HG03442 (cell line): Measurements from ENCODE around the gene AUP1.

Experiments used
- ATAC-seq: cut with Tn5 transposase; IDR thresholded peaks from one replicate; pipeline ENCODE4 v1.9.1; 2021; ENCODE audit warnings: mild to moderate bottlenecking, moderate library complexity; ENCODE audit not compliant: unreplicated experiment

Gene AUP1

DNA sequence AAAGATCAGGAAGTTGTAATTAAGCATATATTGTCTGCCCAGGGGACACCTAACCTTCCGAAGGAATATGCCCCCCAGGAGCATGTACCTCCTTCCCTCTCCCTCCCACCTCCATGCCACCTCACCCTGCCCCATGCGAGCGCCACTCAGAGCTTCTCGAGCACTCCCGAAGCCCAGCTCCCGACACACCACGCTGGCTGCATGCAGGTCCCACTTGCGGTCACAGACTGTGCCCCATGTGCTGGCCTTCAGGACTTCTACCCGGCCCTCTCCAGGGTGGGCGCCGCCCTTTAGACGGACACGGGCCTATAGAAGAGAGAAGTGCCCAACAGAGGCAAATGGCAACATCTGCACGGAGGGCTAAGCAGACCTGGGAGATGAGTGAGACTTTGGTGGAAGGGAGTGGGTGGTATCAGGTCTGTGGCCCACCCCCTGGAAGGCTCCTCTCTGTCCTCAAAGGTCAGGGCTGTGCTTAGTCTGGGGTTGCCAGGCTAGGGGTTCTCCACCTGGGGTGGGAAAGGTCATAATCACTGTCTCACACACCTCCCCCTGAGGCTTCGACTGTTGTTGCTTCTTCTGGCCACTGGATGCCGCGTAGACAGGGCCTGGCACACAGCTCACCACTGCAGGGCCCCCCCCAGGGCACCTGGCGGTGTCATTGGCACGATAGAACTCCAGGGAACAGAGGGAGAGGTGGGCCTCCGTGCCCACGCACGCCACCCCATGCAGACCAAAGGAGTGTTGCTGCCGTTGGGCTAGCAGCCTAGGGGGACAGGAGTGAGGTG is 6.9 kb upstream of the AUP1 start:
- ATAC-seq: no peak

- ATAC-seq: no peak
Observed at GRCh38 chr2:74535440-74535965, 6.0 kb upstream of the AUP1 start.

DNA sequence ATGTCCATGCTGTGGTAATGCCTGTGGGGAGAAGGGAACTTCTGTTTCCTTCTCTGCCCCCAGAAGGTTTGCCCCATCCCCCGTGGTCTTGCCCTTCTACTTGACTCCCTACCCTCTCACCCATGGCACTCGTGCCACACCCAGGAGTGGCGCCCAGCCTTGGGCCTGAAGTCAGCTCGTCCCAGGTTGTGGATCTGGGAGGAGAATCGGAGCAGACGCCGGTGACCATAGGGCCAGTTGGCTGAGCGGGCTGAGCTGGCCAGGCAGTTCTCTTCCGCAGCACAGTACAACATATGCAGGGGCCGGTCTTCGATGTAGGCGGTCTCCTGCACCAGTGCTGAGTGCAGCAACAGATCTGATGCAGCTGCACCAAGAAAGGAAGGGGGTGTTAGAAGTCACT is 4.9 kb upstream of the AUP1 start:
- no peak for ATAC-seq

- ATAC-seq: no peak
Observed at GRCh38 chr2:74533464-74533863, 4.0 kb upstream of the AUP1 start.

- ATAC-seq: no peak
Observed at GRCh38 chr2:74532222-74532621, 2.7 kb upstream of the AUP1 start.

DNA sequence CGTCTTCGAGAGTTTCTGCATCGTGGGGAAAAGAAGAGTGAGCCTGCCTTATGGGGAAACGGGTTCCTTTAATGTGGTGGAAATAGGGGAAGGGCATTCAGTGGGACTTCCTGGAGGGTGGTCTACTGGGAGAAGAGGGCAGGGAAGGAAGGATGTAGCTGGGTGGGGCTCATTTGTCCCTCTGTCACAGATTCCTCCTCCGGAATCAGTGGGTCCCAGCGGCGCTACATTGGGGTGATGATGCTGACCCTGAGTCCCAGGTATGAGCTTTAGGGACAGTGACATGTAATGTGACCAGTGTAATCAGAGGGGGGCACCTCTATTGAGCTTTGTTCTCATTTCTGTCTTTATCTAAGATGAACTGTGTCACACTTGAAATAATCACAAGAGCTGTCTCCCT is 2.2 kb upstream of the AUP1 start:
- no peak for ATAC-seq

GRCh38 chr2:74530239-74531187 is 1.0 kb upstream of the AUP1 start:
- ATAC-seq: peak; percentile 24

DNA sequence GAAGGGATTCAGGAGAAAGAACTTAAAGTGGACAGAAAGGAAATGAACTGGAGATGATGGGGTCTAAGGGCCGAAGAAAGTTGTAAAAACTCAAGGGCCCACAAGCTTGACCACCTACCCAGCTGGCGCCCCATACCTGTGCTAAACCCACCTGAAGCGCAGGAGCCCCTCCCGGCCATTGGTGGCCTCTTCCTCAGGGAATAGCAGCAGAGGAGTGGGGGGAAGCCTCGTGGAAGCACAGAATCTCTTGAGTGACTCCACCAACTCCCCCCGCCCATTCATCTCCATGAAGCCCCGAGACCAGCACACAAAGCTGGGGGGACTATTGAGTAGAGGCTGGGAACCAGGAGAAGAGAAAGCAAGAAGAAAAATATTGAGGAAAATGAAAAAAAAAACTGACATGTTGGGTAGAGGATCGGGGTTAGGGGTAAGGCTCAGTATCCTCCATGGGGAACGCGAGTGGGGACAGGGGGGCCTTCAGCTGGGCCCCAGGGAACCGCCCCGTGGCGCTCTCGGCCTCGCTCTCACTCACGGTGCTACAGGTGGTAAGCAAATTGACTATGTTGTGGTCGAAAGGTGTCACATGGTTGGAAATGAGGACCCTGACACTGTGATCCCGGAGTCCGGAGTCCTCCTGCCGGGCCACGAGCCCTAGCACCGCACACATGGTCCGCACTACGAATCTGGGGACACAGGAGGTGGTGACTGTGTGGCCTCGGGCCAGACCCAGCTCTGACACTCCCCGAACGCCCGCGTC is 728 bp downstream of the AUP1 start:
- ATAC-seq: peak; percentile 5

DNA sequence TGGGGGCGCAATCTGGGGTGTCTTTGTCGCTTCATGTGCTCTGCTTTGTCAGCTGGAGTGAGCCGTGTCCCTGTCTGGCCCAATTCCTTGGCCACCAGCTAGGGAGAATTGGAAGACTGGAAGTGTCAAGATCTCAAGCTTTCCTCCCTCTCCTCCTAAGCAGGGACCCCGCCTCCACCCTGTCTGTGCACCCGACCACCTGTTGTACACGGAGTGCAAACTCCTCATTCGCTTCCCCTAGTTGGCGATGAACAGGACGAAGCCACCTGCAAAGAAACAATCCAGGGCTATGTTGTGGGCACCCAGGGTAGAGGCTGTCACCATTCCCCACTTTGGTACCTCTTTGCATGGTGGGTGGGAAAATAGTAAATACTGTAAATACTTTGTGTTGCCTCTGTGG is 1.8 kb downstream of the AUP1 start:
- no peak for ATAC-seq

DNA sequence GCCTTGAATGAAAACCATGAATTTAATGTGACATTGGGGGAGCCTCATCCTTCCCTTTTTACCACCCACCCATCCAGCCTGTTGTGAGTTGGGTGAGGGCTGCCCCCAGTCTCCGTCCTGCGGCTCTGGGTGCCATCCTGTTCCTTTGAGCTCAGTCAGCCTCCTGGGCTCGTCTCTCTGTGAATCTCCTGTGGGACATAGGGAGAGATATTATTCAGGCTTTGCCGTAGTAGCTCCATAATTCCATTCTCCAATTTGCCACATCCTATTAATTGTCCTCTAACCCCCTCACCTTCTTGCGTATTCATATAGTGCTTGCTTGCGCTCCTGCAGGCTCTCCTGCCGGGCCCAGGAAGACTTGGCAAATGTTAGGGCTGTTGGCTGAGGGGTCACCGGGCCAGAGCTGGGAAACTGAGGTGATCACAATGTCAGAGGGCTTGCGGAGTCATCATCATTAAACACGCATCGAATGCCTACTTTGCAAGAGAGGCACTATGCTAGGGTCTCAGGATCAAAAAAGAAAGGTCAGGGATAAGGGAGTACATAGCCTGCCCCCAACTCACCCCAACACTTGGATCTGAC is 2.8 kb downstream of the AUP1 start:
- ATAC-seq: no peak

DNA sequence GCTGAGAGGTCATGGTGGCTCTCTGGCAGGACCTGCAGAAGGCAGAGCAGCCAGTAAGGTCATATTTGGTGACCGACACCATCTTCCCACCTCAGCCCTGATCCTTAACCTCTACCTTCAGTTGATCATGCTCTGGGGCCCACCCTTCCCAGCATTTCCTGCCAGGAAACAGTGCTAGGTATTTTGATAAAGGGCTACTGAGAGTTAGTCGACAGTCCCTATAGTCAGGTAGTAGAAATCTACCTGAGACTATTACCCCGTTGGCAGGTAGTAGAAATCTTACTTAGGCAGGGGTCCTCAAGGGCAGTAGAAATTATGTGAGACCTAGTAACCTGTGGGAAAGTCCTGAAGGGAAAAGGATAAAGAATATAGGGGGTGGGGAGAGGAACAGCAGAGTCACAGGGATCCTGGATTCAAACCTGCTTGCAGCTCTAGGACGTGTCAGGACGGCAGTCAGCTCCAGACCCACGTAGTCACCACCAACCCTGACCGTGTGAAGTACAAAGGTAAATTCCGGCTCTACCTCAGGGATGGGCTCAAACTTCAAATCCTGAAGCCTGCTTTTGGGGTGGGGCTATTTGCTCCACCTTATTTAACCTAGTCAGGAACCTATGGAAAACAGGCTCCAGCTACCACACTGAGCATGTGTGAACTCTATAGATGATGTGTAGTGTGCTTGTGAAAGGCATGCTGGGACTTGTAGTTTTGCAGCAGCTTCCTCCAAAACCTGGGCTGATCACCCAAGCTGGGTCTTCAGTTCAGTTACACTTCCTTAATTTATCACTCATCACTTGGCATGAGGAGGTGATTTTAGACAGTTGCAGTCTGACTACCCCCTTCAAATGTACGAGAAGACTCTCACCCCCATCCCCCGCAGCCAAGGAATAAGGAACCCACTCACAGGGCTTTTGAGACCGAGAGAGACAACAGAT is 3.5 kb downstream of the AUP1 start, which contains the start of gene DQX1:
Gene DQX1 (minus strand): TSS at position 515 of the 932 bp plus-strand sequence. CDS start 502 bp downstream, at position 13.
- ATAC-seq: no peak

- no peak for ATAC-seq
Observed at GRCh38 chr2:74524955-74525716, 4.4 kb downstream of the AUP1 start.

GRCh38 chr2:74524005-74524404 is 5.5 kb downstream of the AUP1 start:
- no peak for ATAC-seq

DNA sequence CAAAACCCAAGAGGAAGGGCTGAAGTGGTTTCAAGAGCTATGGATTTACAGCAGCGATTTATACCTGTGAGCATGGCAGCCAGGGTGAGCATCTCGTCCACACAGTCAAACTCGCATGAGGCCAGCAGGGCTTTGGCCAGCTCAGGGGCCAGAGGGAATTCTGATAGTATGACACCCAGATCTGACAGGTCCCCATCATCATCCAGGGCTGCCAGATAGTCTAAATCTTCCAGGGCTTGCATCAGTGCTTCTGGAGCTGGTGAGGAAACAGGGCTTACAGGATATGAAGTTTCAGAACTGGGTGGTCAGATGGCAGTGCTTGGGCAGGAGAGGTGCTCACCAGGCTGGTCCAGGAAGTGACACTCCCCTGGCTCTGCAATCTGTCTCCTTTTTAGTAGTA is 7.0 kb downstream of the AUP1 start:
- no peak for ATAC-seq

GRCh38 chr2:74516650-74517049 is 12.9 kb downstream of the AUP1 start:
- no peak for ATAC-seq

DNA sequence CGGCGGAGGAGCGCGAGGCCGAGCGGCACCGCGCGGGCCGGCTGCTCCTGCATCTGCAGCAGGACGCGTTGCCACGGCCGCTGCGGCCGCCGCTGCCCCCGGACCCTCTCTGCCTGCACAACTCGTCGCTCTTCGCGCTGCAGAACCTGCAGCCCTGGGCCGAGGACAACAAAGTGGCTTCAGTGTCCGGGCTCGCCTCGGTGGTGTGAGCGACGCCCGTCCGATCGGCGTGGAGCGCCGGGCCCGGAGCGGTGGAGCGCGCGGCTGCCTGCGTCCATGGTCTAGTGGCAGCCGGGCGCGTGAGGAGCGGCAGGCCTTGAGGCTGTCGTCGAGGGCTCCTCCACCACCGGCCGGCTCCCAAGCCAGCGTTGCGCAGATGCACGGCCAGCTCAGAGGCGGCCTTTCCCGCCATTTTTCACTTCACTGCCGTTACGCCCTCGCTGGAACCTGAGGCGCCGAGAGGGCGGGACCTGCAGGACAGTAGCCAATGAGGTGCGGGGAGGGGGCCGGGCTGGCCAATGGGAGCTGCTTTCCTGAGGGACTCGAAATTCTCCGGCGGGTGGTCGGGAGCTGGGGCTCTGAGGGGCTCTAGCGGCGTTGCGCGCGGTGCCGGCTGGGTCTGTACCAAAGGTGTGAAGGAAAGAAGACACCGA is 13.4 kb downstream of the AUP1 start:
- peak; percentile 57 for ATAC-seq

DNA sequence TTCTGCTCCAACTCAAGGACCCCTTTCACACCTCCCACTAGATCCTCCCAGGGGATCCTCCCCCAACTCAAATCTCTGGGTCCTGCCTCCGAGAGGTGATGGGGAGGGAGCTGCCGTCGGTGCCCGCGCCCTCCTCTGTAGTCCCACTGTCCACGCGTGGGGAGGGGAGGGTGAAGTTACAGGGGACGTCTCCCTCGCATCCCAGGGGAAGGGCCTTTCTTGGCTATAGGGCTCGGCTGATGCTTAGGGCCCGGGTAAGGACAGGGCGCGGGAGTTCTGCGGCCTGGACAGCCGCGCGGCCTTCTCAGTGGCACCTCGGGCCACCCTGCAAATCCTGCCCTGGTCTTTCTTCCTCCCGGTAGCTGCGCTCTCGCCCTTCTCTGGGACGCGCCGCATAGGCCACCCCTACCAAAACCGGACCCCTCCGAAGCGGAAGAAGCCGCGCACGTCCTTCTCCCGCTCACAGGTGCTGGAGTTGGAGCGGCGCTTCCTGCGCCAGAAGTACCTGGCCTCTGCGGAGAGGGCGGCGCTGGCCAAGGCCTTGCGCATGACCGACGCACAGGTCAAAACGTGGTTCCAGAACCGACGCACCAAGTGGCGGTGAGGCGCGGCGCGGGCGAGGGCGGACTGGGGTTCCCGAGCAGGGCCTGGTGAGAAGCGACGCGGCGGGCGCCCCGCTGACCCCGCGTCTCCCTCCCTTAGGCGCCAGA is 14.1 kb downstream of the AUP1 start:
- ATAC-seq: peak; percentile 5
